ENCODE results near the gene NAPA. TPM values are rescaled to one million over a fixed set of nuclear protein-coding genes. Genes with fewer than 3 reads are reported as not detected.
A peak's percentile ranks its signal among the peaks of the same experiment; 100 is the strongest.

Gene NAPA
- 22.4 TPM for total RNA-seq (ENCODE audit: insufficient read depth, low replicate concordance)

DNA sequence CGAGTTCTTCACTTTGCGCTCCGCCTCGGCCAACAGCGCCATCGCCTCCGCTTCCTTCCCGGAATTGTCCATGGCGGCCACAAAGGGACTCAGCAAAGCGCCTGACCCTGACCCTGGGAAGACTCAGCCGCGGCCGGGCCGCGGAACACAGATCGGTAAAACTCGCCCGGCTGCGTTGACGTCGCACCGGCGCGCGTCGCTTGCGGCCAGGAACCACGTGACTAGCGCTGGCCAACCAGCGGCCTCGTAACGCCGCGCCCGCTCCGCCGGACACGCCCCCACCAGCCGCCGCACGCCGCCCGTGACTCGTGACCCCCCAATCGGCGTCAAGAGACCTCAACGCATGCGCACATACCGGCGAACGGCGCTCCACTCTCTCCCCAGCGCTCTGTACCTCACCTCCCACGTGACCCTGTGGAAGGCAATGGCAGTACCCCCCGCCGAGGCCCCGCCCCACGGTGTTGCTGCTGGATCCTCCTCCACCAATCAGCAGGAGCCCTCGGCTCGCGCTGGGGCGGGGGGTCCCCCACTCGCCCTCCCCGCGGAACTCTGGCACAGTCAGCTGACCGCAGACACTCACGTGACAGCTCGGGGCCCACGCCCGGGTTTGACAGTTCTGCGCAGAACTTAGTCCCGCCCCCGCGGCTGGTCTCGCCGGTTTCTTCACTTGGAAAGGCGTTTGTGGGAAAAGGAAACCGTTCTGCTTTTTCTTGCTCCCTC, at the start of gene NAPA:
Gene NAPA (minus strand): TSS at position 195 of the 720 bp plus-strand sequence. CDS start 123 bp downstream, at position 72.
- DNase-seq (ENCODE audit: low spot score) = peak; percentile 100

DNA sequence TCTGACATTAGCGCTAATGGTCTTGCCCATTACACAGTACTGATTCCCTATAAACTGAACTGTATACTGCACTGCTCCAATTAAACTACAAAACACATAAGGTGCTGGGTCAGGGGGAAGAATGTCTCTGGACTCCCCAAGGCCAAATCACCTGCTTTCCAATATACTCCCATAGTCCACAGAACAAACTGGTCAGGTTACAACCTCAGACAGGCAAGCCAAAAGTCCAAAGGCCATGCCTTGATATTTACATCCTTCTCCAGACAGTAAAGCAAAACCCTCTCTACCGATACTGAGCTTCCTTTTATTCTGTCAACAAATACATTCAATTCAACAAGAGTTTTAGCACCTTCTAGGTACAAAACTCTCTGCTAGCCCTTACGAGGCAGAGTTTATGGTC, 49.2 kb upstream of the NAPA start:
- no peak for DNase-seq (ENCODE audit: low spot score)

GRCh38 chr19:47561440-47562057, 46.7 kb upstream of the NAPA start:
- no peak for DNase-seq (ENCODE audit: low spot score)

GRCh38 chr19:47560999-47561398, 46.1 kb upstream of the NAPA start:
- DNase-seq (ENCODE audit: low spot score) = no peak

DNA sequence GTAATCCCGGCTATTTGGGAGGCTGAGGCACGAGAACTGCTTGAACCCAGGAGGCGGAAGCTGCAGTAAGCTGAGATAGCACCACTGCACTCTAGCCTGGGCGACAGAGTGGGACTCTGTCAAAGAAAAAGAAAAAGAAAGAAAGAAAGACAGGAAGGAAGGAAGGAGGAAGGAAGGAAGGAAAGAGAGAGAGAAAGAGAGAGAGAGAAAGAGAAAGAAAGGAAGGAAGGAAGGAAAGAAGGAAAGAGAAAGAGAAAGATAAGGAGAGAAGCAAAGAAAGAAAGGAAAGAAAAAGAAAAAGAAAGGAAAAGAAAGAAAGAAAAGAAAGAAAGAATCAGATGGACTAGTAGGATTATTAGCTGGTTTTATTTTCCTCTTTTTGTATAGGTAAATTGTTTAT, 35.3 kb upstream of the NAPA start:
- DNase-seq (ENCODE audit: low spot score) = no peak

- no peak for DNase-seq (ENCODE audit: low spot score)
Measured at GRCh38 chr19:47549261-47549862, 34.5 kb upstream of the NAPA start.

- DNase-seq (ENCODE audit: low spot score) = no peak
Measured at GRCh38 chr19:47547199-47547598, 32.3 kb upstream of the NAPA start.

- no peak for DNase-seq (ENCODE audit: low spot score)
Measured at GRCh38 chr19:47545061-47545948, 30.4 kb upstream of the NAPA start.

DNA sequence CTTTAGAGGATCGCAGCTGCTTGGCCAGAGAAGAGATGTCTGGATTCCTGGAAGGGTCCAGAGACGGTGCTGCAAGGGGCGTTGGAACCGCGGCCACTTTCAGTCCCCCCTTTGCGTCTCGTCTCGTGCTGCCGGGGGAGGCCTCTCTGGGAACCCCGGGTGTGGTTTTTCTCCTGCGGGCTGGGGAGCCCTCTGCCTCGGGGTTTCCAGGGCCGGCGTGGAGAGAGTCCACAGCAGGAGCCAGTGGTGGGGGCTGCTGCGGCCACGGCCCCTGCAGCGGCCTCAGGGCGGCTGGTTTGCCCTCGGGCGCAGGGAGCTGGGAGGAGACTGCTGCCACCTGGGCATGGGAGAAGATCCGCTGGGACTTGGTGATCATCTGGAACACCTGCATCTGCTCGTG, 29.6 kb upstream of the NAPA start:
- no peak for DNase-seq (ENCODE audit: low spot score)

DNA sequence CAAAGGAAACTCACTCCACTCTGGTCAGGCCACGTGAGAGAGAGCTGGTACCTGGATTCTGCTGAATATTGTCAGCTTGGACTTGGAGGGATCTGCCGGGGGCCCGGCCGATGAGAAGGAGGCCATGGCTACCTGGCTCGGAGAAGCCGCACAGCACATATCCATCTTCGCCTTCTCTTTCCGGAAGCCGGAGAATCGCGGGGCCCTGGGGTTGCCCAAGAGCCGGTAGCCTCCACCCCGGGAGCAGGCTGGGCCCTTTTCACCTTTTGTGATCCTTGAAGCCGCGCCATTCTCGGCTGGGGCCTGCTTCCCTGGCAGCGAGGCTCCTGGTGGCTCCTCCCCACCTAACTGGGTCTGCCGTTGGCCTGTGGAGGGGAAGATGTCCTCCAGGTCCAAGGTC, 29.2 kb upstream of the NAPA start:
- no peak for DNase-seq (ENCODE audit: low spot score)

DNA sequence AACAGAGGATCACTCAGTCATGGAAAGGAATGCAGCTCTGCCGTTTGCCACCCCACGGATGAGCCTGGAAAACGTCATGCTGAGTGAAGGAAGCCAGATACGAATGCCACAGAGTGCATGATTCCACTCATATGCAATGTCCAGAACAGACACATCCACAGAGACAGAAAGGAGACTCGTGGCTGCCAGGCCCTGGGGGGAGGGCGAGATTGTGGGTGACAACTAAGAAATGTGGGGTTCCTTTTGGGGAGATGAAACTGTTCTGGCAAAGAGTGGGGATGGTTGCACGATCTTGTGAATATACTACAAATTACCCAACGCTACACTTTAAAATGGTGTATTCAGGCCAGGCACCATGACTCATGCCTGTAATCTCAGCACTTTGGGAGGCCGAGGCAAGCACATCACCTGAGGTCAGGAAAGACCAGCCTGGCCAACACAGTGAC, 27.2 kb upstream of the NAPA start:
- DNase-seq (ENCODE audit: low spot score) = peak; percentile 97

DNA sequence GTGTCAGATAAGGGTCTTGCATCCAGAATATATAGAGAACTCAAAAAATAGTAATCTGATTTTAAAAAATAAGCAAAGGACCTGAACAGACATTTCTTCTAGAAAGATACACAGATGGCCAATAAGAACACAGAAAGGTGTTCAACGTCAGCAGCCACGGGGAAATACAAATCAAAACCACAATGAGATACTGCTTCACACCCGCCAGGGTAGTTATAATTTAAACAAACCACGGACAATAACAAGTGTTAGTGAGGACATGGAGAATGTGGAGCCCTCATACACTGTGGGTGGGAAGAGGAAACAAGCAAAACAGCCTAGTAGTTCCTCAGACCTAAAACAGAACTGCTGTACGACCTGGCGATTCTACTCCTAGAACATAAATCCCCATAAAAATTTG, 26.7 kb upstream of the NAPA start:
- no peak for DNase-seq (ENCODE audit: low spot score)

- peak; percentile 61 for DNase-seq (ENCODE audit: low spot score)
Measured at GRCh38 chr19:47540748-47541147, 25.9 kb upstream of the NAPA start.

DNA sequence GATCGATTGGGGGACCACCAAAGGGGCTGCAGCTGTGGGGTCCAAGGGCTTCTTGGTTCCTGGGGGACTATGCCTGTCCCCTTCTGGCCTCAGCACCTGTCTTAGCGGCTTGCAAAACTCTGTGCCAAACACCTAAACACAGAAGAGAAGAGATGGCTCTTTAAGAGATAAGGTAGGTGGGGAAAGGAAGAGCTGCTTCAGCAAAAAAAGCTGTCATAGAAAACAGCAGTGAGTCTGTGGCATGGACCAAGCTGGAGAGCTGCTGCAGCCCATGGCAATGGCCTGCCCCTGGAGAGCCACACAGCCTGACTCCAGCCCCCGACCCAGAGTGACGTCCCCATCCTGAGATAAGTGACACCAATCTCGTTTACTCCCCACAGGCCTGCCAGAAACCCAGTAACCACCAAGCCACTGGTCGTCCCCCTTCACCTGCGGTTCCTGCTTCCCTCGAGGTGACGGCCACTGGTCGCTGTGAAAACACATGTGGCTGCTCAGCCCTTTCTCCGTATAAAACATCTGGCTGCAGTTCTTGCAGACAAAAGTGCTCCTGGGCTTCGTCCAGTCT, 25.0 kb upstream of the NAPA start:
- DNase-seq (ENCODE audit: low spot score) = no peak

DNA sequence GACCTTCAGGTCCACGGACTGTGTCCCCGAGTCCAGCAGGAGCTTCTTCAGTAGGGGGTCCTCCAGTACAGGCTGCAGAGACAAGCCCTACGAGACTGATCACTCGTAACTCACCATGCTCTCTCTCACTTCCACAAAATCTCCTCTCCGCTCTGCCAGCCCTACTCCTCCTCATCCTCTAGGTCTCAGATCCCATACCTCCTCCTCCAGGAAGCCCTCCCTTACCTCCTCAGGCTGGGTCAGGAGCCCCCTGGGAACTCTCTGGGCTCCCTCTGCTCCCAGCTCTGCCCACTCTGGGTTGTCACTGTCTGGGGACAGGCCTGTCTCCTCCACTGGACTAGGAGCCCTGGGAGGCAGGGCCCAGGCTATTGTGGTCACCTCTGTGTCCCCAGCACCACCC, 23.9 kb upstream of the NAPA start:
- no peak for DNase-seq (ENCODE audit: low spot score)

- DNase-seq (ENCODE audit: low spot score) = no peak
Measured at GRCh38 chr19:47537493-47537892, 22.6 kb upstream of the NAPA start.

DNA sequence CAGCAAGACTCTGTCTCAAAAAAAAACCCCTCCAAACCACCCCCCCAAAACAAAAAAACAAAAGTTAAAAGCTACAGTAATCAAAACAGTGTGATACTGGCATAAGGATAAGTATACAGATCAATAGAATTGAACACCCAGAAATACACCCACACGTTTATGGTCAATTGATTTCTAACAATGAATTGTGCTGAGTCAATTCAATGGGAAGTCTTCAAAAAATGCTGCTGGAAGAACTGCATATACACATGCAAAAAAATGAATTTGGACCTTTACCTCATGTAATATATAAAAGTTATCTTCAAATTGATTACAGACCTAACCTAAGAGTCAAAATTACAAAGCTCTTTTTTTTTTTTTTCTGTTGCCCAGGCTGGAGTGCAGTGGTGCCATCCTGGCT, 19.8 kb upstream of the NAPA start:
- no peak for DNase-seq (ENCODE audit: low spot score)

- DNase-seq (ENCODE audit: low spot score) = no peak
Measured at GRCh38 chr19:47531640-47532387, 17.0 kb upstream of the NAPA start.

DNA sequence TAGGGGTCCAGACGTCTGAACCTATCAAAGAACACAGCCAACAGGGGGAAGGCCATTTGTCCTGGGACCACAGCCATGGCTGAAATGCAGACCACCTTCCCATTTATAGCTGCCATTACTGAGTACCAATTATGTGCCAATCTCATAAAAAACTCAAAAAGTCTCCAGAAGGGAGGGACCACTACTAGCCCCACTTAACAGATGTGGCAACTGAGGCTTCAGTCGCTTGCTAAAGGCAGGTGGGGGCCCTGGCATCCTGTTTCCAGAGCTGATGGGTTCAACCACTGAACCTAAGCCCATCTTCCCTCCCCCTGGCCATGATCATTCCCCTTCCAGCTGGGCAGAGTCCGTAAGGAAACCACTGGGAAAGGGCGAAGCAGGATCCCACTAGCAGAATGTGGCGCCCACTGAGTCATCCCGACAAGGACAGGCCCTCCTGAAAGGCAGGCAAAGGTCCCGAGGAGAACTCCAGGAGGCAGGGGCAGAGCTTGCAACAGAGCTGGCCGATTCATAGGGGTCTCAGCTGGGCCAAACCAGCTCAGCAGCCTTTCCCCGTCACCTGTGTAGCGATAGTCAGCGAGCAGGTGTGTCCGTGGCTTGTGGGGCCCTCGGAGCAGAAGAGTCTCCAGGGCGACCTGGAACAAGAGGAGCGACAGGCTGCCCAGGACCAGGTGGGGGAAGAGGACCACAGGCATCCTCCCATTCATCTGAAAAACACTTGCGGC, 14.3 kb upstream of the NAPA start:
- no peak for DNase-seq (ENCODE audit: low spot score)

- no peak for DNase-seq (ENCODE audit: low spot score)
Measured at GRCh38 chr19:47526798-47527197, 11.9 kb upstream of the NAPA start.
